Activated CD8-positive, alpha-beta T cell treated with anti-CD3 and anti-CD28 coated beads, Interleukin-2, amount 10 ng/mL, durations not matched to agents 7 days and 5 days (primary cell): ENCODE measurements around the gene CPSF4L. TPM values are rescaled to one million over a fixed set of nuclear protein-coding genes. Genes with fewer than 3 reads are reported as not detected.

Source experiments
- ATAC-seq: fragments of 150-1000 bp; cut with Tn5 transposase; one replicate; pipeline ENCODE4 v1.10.0; 2021; ENCODE audit warnings: moderate library complexity
- CTCF ChIA-PET: fragments of 350-600 bp; sonication (Branson Sonifier 250); formaldehyde crosslinking; loops from one replicate; lab custom pipeline; 2021; ENCODE audit warnings: antibody characterized with exemption; lab: Charles Lee
- POLR2A ChIA-PET: fragments of 350-600 bp; sonication (Branson Sonifier 250); formaldehyde crosslinking; loops from one replicate; lab custom pipeline; 2021; ENCODE audit warnings: antibody characterized with exemption; lab: Charles Lee
- DNase-seq: peaks from one replicate; pipeline ENCODE4 v3.0.0-alpha.2; 2020
- H3K27ac Mint-ChIP-seq: one replicate; pipeline ENCODE4 v1.8.0; 2021; ENCODE audit warnings: mild to moderate bottlenecking, mixed read lengths
- H3K27me3 Mint-ChIP-seq: one replicate; pipeline ENCODE4 v1.8.0; 2021; ENCODE audit warnings: low read depth, mixed read lengths
- H3K36me3 Mint-ChIP-seq: one replicate; pipeline ENCODE4 v1.8.0; 2021; ENCODE audit warnings: low read depth, mixed read lengths
- H3K4me1 Mint-ChIP-seq: one replicate; pipeline ENCODE4 v1.8.0; 2021; ENCODE audit warnings: low read depth, mixed read lengths
- H3K4me3 Mint-ChIP-seq: one replicate; pipeline ENCODE4 v1.8.0; 2021; ENCODE audit warnings: mild to moderate bottlenecking, mixed read lengths
- H3K9me3 Mint-ChIP-seq: one replicate; pipeline ENCODE4 v1.8.0; 2022; ENCODE audit warnings: mixed read lengths; ENCODE audit not compliant: insufficient read depth
- total RNA-seq, 2 experiments: library from RNA; stranded (reverse); gene quantifications; one replicate each; pipeline ENCODE4 v1.2.3, GENCODE V29; 2021

The CPSF4L gene
- total RNA-seq, 2 experiments from 2014 or later, result not detected

DNA sequence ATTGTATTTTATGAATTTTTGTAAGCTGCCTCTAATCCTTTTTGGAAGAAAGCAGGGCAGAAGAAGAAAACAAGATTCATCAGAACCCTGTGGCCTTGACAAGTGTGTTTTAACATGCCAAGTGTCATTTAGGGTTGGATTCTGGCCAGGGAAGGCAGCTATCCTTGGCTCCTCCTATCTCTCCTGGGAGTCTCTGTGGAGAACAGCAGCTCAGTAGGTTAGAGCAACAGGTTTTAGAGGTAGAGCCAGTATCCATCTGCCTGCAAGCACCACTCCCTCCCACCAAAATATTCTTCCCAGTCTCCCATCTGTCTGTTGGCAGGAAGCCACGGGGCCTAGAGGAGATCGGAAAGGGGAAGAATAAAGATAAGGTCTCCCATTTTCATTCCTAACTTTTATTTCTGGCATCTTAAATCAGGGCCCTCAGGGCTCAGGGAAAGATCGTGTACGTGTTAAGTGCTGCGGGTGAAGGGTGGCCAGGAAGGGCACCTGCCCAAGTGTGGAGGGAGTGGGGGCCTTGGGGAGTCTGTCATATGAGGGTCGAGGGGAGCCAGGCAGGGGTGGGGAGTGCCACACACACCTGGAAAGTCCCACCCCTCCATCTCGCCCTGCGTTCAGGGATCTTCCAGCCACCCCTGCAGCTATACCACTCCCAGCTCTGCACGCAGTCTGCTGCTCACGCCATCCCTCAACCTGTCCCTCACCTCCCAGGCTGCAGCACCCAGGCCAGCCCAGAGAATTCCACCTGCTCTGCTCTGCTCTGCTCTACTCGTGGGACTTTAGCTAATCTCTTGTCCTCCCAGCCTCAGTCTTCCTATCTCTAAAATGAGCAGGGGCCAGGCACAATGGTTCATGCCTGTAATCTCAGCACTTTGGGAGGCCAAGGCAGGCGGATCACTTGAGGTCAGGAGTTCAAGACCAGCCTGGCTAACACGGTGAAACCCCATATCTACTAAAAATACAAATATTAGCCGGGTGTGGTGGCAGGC lies 17.1 kb upstream of the CPSF4L start:
- no peaks in the 10 kb centered on the region for H3K36me3 Mint-ChIP-seq
- ATAC-seq, result no peak
- H3K27ac Mint-ChIP-seq, result no peak overlapping the region
- ChIA-PET POLR2A (no interaction called here), CTCF (interaction anchor here (2.0 kb wide), 1 partner anchor 91 kb away, joined by 7 read pairs; no protein-coding TSS in a partner anchor)
- H3K27me3 Mint-ChIP-seq, result peaks cover 3% of the 10 kb centered on the region
- no peak overlapping the region for H3K4me3 Mint-ChIP-seq
- no peaks in the 10 kb centered on the region for H3K4me1 Mint-ChIP-seq
- no peaks in the 10 kb centered on the region for H3K9me3 Mint-ChIP-seq
- DNase-seq, result no peak

DNA sequence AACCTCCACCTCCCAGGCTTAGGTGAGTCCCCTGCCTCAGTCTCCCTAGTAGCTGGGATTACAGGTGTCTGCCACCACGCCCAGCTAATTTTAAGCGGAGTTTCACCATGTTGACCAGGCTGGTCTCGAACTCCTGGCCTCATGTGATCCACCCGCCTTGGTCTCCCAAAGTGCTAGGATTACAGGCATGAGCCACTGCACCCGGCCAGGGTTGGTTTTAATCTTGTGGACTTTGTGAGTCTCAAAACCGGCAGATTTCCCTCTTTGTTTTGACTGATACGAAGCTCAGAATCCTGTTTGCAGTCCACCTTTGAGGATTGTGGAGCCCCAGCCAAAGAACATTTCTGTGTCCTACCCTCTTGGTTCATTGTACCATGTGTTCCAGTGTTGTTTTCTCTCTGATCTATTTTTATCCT lies 16.4 kb upstream of the CPSF4L start:
- H3K9me3 Mint-ChIP-seq, result no peaks in the 10 kb centered on the region
- H3K4me3 Mint-ChIP-seq, result no peak overlapping the region
- no peak for ATAC-seq
- H3K36me3 Mint-ChIP-seq, result no peaks in the 10 kb centered on the region
- no peak for DNase-seq
- peaks cover 3% of the 10 kb centered on the region for H3K27me3 Mint-ChIP-seq
- ChIA-PET POLR2A (no interaction called here), CTCF (interaction anchor here (2.0 kb wide), 1 partner anchor 92 kb away, joined by 7 read pairs; no protein-coding TSS in a partner anchor)
- H3K27ac Mint-ChIP-seq, result no peak overlapping the region
- no peaks in the 10 kb centered on the region for H3K4me1 Mint-ChIP-seq

DNA sequence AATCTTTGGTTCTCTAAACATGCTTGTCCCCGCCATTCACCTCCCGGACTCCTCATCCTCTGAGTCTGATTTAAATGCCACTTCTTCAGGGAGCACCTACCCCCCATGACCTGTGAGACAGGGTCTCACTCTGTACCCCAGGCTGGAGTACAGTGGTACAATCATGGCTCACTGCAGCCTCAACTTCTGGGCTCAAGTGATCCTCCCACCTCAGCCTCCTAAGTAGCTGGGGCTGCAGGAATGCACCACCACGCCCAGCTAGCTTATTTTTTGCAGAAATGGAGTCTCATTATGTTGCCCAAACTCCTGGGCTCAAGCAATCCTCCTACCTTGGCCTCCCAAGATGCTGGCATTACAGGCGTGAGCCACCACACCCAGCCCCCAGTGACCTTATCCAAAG lies 12.8 kb upstream of the CPSF4L start:
- ChIA-PET CTCF (no interaction called here), POLR2A (no interaction called here)
- Mint-ChIP-seq H3K4me3 (no peak overlapping the region), H3K27me3 (peaks cover 3% of the 10 kb centered on the region), H3K4me1 (no peaks in the 10 kb centered on the region), H3K27ac (no peak overlapping the region), H3K9me3 (no peaks in the 10 kb centered on the region), H3K36me3 (no peaks in the 10 kb centered on the region)
- DNase-seq (no peak), ATAC-seq (no peak)

DNA sequence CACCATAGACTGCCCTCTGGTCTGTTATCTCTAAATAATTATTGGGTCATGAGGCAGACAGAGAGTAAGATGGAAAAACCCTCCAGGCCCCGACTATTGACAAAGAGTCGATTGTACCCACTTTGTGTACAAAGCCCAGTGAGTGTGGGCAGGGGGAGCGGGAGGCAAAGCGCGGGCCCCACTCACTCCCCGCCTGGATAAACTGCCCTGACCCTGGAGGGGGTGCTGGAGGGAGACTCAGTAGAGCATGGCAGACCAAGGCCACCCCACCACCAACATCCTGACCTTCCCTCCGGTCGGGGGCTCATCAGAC lies 11.2 kb upstream of the CPSF4L start:
- Mint-ChIP-seq H3K36me3 (no peaks in the 10 kb centered on the region), H3K27me3 (peaks cover 3% of the 10 kb centered on the region), H3K4me1 (no peaks in the 10 kb centered on the region), H3K9me3 (no peaks in the 10 kb centered on the region), H3K4me3 (no peak overlapping the region), H3K27ac (no peak overlapping the region)
- ChIA-PET POLR2A (no interaction called here), CTCF (no interaction called here)
- DNase-seq (no peak), ATAC-seq (no peak)

DNA sequence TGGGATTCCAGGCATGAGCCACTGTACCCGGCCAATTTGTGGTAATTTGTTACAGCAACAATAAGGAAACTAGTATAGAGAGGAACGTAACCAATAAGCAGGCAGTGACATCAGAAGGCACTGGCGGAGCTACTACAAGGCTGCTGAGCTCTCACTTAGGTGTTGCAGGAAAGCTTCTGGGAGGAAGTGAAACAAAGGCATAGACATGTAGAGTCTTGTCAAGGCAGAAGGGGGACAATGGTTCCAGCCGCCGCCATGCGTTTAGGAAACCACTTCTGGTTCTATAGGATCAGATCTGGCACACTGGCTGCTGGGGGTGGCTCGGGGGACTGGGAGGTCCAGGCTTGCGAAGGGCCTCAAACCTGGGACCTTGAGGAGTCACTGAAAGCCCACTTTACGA lies 9.4 kb upstream of the CPSF4L start:
- Mint-ChIP-seq H3K4me3 (no peak overlapping the region), H3K27ac (no peak overlapping the region), H3K27me3 (peaks cover 3% of the 10 kb centered on the region), H3K4me1 (no peaks in the 10 kb centered on the region), H3K36me3 (no peaks in the 10 kb centered on the region), H3K9me3 (no peaks in the 10 kb centered on the region)
- DNase-seq (no peak), ATAC-seq (no peak)
- CTCF ChIA-PET, result interaction anchor here (0.7 kb wide), 1 partner anchor 99 kb away, joined by 3 read pairs; no protein-coding TSS in a partner anchor
- POLR2A ChIA-PET, result no interaction called here

DNA sequence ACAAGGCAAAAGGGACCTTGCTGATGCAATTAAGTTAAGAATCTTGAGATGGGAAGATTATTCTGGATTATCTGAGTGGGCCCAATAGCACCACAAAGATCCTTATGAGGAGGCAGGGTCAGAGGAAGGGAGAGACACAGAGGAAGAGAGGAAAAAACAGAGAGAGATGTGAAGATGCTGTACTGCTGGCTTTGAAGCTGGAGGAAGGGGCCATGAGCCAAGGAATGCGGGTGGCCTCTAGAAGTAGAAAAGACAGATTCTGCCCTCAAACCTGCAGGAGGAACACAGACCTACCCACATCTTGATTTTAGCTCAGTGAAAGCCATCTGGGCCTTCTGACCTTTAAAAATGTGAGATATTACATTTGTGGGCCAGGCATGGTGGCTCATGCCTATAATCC lies 8.1 kb upstream of the CPSF4L start:
- Mint-ChIP-seq H3K36me3 (no peaks in the 10 kb centered on the region), H3K27ac (no peak overlapping the region), H3K4me3 (no peak overlapping the region), H3K4me1 (no peaks in the 10 kb centered on the region), H3K9me3 (no peaks in the 10 kb centered on the region), H3K27me3 (no peaks in the 10 kb centered on the region)
- DNase-seq (no peak), ATAC-seq (no peak)
- CTCF ChIA-PET, result interaction anchor here (0.8 kb wide), 1 partner anchor 283 kb away, joined by 3 read pairs; no protein-coding TSS in a partner anchor
- POLR2A ChIA-PET, result interaction anchor here (0.6 kb wide), 1 partner anchor 29 kb away, joined by 3 read pairs; no protein-coding TSS in a partner anchor

DNA sequence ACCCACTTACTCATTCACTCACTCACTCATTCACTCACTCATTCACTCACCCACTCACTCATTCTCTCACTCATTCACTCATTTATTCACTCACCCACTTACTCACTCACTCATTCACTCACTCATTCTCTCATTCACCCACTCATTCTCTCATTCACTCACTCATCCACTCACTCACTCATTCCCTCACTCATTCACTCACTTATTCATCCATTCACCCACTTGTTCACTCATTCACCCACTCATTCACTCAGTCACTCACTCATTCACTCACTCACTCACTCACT lies 7.6 kb upstream of the CPSF4L start:
- H3K9me3 Mint-ChIP-seq, result no peaks in the 10 kb centered on the region
- POLR2A ChIA-PET, result interaction anchor here (0.6 kb wide), 1 partner anchor 29 kb away, joined by 3 read pairs; no protein-coding TSS in a partner anchor
- CTCF ChIA-PET, result interaction anchor here (0.8 kb wide), 1 partner anchor 283 kb away, joined by 3 read pairs; no protein-coding TSS in a partner anchor
- no peak overlapping the region for H3K27ac Mint-ChIP-seq
- no peaks in the 10 kb centered on the region for H3K36me3 Mint-ChIP-seq
- ATAC-seq (no peak), DNase-seq (no peak)
- H3K4me3 Mint-ChIP-seq, result no peak overlapping the region
- H3K27me3 Mint-ChIP-seq, result no peaks in the 10 kb centered on the region
- no peaks in the 10 kb centered on the region for H3K4me1 Mint-ChIP-seq

DNA sequence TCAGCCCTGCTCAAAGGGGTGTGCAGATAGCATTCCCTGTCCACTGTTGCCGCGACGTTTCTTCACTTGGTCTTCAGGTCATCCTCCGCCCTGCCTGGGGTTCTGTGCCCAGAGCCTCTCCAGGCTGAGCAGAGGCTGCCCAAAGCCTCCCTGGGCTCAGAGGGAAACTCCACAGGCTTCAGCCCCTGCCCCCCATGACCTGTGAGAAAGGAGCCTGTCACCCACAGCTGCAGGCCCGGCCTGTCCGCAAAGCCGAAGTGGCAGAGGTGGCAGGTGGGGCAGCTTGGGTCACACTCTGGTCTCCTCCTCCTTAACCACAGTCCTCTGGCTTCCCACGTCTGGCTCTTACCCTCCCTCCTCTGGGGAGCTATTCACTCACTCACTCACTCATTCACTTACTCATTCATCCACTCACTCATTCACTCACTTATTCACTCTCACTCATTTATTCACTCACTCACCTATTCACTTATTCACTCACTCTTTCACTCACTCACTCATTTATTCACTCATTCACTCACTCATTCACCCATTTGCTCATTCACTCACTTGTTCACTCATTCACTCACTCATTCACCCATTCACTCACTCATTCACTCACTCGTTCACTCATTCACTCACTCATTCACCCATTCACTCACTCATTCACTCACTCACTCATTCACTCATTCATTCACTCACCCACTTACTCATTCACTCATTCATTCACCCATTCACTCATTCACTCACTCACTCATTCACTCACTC lies 7.1 kb upstream of the CPSF4L start:
- Mint-ChIP-seq H3K27me3 (no peaks in the 10 kb centered on the region), H3K27ac (no peak overlapping the region), H3K4me1 (no peaks in the 10 kb centered on the region), H3K36me3 (no peaks in the 10 kb centered on the region), H3K4me3 (no peak overlapping the region), H3K9me3 (no peaks in the 10 kb centered on the region)
- ATAC-seq, result no peak
- POLR2A ChIA-PET, result no interaction called here
- DNase-seq, result no peak
- CTCF ChIA-PET, result no interaction called here

DNA sequence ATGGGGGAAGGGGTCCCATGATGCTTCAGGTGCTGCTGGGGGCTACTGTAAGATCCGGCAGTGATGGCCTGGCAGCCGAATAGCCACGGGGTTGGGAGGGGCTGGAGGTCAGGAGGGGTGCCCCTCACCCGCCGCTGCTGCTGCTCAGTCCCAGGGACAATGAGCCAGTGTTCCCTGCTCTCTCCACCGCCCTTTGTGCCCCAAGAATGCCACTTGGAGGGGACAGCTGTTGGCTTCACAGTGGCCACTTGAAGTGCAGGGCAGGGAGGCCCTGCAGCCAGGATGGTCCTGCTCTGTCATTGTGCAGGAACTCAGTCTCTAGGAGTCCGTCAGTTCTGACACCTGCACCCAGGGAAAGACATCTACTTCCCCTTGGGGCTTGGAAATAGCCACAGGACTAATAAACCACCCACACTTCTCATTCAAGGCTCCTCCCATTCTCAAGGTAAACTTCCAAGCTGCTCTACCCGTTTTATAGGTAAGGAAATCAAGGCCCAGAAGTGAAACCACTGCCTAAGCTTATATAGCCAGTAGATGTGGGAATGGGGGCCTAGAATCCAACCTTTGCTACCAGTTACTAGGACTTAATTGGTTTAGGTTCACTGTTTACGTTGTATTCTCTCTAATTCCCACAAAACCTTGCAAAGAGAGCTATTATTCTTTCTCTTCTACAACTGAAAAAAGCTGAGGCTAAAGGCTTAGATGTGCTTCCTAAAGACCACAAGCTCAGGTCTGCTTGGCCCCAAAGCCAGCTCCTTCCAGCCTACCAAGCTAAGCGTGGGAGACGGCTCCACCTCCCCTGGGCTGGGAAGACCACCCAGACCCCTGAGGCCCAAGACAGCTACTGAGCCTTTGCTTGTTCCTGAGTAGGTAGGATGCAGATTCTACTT lies 6.2 kb upstream of the CPSF4L start:
- DNase-seq, result no peak
- ChIA-PET POLR2A (no interaction called here), CTCF (interaction anchor here (1.0 kb wide), 1 partner anchor 13 kb away, joined by 3 read pairs; no protein-coding TSS in a partner anchor)
- Mint-ChIP-seq H3K27me3 (no peaks in the 10 kb centered on the region), H3K4me1 (no peaks in the 10 kb centered on the region), H3K4me3 (no peak overlapping the region), H3K36me3 (no peaks in the 10 kb centered on the region), H3K9me3 (no peaks in the 10 kb centered on the region), H3K27ac (no peak overlapping the region)
- ATAC-seq, result no peak

DNA sequence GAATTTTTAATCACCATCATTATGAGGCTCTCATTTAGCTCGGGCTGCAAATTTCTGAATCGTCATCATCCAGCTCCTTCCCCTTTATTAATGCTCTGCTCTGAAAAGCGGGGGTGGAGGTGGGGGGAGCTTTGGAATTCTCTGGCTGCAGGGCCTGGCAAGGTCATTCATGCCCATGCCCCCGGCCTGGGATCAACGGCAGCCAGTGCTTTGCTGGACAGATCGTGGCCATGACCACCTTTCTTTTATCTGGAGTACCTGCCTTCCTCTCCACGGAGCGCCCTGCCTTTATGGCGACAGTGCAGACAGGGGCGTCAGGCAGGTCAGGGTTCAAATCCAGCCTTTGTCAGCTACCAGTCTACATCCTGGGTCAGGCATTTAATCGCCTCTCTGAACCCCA lies 5.1 kb upstream of the CPSF4L start:
- H3K4me1 Mint-ChIP-seq, result no peaks in the 10 kb centered on the region
- POLR2A ChIA-PET, result no interaction called here
- no peaks in the 10 kb centered on the region for H3K36me3 Mint-ChIP-seq
- H3K9me3 Mint-ChIP-seq, result no peaks in the 10 kb centered on the region
- no peak overlapping the region for H3K27ac Mint-ChIP-seq
- ATAC-seq (no peak), DNase-seq (no peak)
- CTCF ChIA-PET, result no interaction called here
- H3K4me3 Mint-ChIP-seq, result no peak overlapping the region
- no peaks in the 10 kb centered on the region for H3K27me3 Mint-ChIP-seq
